ENCODE measurements around the gene PAPOLA.

DNA sequence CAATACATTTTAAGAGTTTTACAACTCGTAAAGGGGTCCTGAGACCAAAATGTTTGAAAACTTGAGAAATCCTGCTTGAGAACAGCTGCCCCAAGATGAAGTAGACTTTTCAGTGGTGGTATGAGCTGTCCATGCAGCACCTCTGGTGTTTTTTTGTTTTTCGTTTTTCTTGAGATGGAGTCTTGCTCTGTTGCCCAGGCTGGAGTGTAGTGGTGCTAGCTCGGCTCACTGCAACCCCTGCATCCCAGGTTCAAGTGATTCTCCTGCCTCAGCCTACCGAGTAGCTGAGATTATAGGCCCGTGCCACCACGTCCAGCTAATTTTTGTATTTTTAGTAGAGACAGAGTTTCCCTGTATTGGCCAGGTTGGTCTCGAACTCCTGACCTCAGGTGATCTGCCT, 5.5 kb downstream of the PAPOLA start:
- TF ChIP-seq POLR2A (IDR thresholded peaks at IDR 0.05) = no peak
- no peak for TF ChIP-seq CTCF (IDR thresholded peaks at IDR 0.05)
- TF ChIP-seq EP300 (IDR thresholded peaks at IDR 0.05) = no peak
- TF ChIP-seq POLR2AphosphoS5 (IDR thresholded peaks at IDR 0.05) = no peak

Measured in stomach (tissue), 4 donors.